ENCODE results near the gene RASD2. TPM values are rescaled to one million over a fixed set of nuclear protein-coding genes. Genes with fewer than 3 reads are reported as not detected.
"Not testable (repeated sequence)": the region's sequence is repeated elsewhere in the genome, so short reads cannot be mapped to it uniquely, and the experiment has no call there.

RASD2 gene, protein sequence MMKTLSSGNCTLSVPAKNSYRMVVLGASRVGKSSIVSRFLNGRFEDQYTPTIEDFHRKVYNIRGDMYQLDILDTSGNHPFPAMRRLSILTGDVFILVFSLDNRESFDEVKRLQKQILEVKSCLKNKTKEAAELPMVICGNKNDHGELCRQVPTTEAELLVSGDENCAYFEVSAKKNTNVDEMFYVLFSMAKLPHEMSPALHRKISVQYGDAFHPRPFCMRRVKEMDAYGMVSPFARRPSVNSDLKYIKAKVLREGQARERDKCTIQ
- total RNA-seq = 0.52 TPM

GRCh38 chr22:35540595-35541253 is at the start of gene RASD2:
TSS of gene RASD2 (plus strand) at chr22:35540831. CDS start at chr22:35546810, 5,979 bp downstream.
- peaks cover 18% of the 10 kb centered on the region for H3K4me1 ChIP-seq (ENCODE audit: insufficient read depth, low read length)
- H3K9me3 ChIP-seq (ENCODE audit: low read depth, low read length) = no peaks in the 10 kb centered on the region
- H3K4me3 ChIP-seq (ENCODE audit: low read length) = peak within 1 kb of the TSS; percentile 20

GRCh38 chr22:35491061-35491907 is 49.3 kb upstream of the RASD2 start:
- not testable (repeated sequence) for H3K9me3 ChIP-seq (ENCODE audit: low read depth, low read length); H3K4me3 ChIP-seq (ENCODE audit: low read length); H3K4me1 ChIP-seq (ENCODE audit: insufficient read depth, low read length); H3K27me3 ChIP-seq (ENCODE audit: insufficient read depth, low read length)

More at GRCh38 chr22:35540595-35541253, at the start of gene RASD2:
- peaks cover 27% of the 10 kb centered on the region for H3K27me3 ChIP-seq (ENCODE audit: insufficient read depth, low read length)

GRCh38 chr22:35491908-35492380 is 48.7 kb upstream of the RASD2 start:
- Histone ChIP-seq H3K27me3 (ENCODE audit: insufficient read depth, low read length) (no peaks in the 10 kb centered on the region), H3K9me3 (ENCODE audit: low read depth, low read length) (no peaks in the 10 kb centered on the region), H3K4me1 (ENCODE audit: insufficient read depth, low read length) (no peaks in the 10 kb centered on the region), H3K4me3 (ENCODE audit: low read length) (no peak overlapping the region)

- no peak overlapping the region for H3K4me3 ChIP-seq (ENCODE audit: low read length)
- no peaks in the 10 kb centered on the region for H3K9me3 ChIP-seq (ENCODE audit: low read depth, low read length)
- H3K4me1 ChIP-seq (ENCODE audit: insufficient read depth, low read length) = no peaks in the 10 kb centered on the region
- H3K27me3 ChIP-seq (ENCODE audit: insufficient read depth, low read length) = no peaks in the 10 kb centered on the region
Measured at GRCh38 chr22:35493074-35493473, 47.6 kb upstream of the RASD2 start.

DNA sequence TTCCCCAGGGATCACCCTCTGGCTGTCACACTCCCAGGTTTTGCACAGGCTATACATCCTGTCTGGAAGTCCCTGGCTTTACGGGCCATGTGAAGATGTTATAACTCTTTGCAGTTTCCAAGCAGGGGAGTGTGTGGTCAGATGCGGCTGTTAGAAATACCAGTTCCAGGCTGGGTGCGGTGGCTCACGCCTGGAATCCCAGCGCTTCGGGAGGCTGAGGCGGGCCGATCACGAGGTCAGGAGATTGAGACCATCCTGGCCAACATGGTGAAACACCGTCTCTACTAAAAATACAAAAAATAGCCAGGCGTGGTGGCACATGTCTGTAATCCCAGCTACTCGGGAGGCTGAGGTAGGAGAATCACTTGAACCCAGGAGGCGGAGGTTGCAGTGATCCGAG is 44.9 kb upstream of the RASD2 start:
- H3K9me3 ChIP-seq (ENCODE audit: low read depth, low read length); H3K4me3 ChIP-seq (ENCODE audit: low read length); H3K4me1 ChIP-seq (ENCODE audit: insufficient read depth, low read length); H3K27me3 ChIP-seq (ENCODE audit: insufficient read depth, low read length): not testable (repeated sequence)

DNA sequence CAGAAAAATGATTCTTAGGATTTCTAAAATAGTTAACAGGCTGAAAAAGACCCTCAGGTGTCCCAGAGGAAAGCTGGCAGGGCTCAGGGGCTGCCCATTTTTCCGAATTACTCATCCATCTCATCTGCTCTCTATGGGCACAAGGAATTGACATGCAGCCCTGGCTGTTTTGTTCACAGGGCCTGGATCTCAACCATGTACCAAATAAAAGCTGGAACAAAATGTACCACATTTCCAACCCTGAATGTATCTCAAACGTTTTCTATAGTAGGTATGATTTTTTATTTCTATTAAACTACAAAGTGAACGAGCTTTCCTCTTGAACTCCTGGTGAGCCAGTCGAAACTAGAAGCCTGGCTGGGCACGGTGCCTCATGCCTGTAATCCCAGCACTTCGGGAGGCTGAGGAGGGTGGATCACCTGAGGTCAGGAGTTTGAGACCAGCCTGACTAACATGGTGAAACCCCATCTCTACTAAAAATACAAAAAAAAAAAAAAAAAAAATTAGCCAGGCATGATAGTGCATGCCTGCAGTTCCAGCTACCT is 43.8 kb upstream of the RASD2 start:
- Histone ChIP-seq H3K9me3 (ENCODE audit: low read depth, low read length) (no peaks in the 10 kb centered on the region), H3K4me1 (ENCODE audit: insufficient read depth, low read length) (no peaks in the 10 kb centered on the region), H3K4me3 (ENCODE audit: low read length) (no peak overlapping the region), H3K27me3 (ENCODE audit: insufficient read depth, low read length) (no peaks in the 10 kb centered on the region)

GRCh38 chr22:35498026-35498800 is 42.4 kb upstream of the RASD2 start:
- Histone ChIP-seq H3K4me1 (ENCODE audit: insufficient read depth, low read length) (no peaks in the 10 kb centered on the region), H3K9me3 (ENCODE audit: low read depth, low read length) (no peaks in the 10 kb centered on the region), H3K27me3 (ENCODE audit: insufficient read depth, low read length) (peaks cover under 1% of the 10 kb centered on the region), H3K4me3 (ENCODE audit: low read length) (no peak overlapping the region)

GRCh38 chr22:35502836-35503235 is 37.8 kb upstream of the RASD2 start:
- Histone ChIP-seq H3K4me1 (ENCODE audit: insufficient read depth, low read length) (no peaks in the 10 kb centered on the region), H3K9me3 (ENCODE audit: low read depth, low read length) (no peaks in the 10 kb centered on the region), H3K4me3 (ENCODE audit: low read length) (no peak overlapping the region), H3K27me3 (ENCODE audit: insufficient read depth, low read length) (peaks cover 3% of the 10 kb centered on the region)

GRCh38 chr22:35505399-35506258 is 35.0 kb upstream of the RASD2 start:
- Histone ChIP-seq H3K27me3 (ENCODE audit: insufficient read depth, low read length) (peaks cover 3% of the 10 kb centered on the region), H3K4me3 (ENCODE audit: low read length) (no peak overlapping the region), H3K4me1 (ENCODE audit: insufficient read depth, low read length) (no peaks in the 10 kb centered on the region), H3K9me3 (ENCODE audit: low read depth, low read length) (no peaks in the 10 kb centered on the region)

GRCh38 chr22:35506259-35506570 is 34.4 kb upstream of the RASD2 start:
- H3K4me1 ChIP-seq (ENCODE audit: insufficient read depth, low read length) = no peaks in the 10 kb centered on the region
- H3K4me3 ChIP-seq (ENCODE audit: low read length) = no peak overlapping the region

DNA sequence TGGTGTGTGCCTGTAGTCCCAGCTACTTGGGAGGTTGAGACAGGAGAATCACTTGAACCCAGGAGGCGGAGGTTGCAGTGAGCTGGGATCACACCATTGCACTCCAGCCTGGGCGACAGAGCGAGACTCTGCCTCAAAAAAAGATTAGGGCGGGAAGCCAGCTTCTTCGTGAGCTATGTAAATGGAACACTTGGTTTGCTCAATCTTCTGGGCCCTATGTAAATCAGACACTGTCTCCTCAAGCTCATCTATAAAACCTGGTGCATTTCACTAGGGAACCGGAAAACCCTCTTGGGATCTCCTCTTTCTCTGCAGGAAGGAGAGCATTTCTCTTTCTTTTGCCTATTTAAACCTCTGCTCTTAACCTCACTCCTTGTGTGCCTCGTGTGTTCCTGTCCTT is 32.8 kb upstream of the RASD2 start:
- not testable (repeated sequence) for H3K27me3 ChIP-seq (ENCODE audit: insufficient read depth, low read length); H3K4me3 ChIP-seq (ENCODE audit: low read length); H3K9me3 ChIP-seq (ENCODE audit: low read depth, low read length); H3K4me1 ChIP-seq (ENCODE audit: insufficient read depth, low read length)

More at GRCh38 chr22:35506259-35506570, 34.4 kb upstream of the RASD2 start:
- Histone ChIP-seq H3K9me3 (ENCODE audit: low read depth, low read length) (no peaks in the 10 kb centered on the region), H3K27me3 (ENCODE audit: insufficient read depth, low read length) (peaks cover 3% of the 10 kb centered on the region)

- Histone ChIP-seq H3K4me3 (ENCODE audit: low read length) (no peak overlapping the region), H3K27me3 (ENCODE audit: insufficient read depth, low read length) (no peaks in the 10 kb centered on the region), H3K4me1 (ENCODE audit: insufficient read depth, low read length) (no peaks in the 10 kb centered on the region), H3K9me3 (ENCODE audit: low read depth, low read length) (no peaks in the 10 kb centered on the region)
Measured at GRCh38 chr22:35509451-35509850, 31.2 kb upstream of the RASD2 start.

GRCh38 chr22:35509960-35510359 is 30.7 kb upstream of the RASD2 start:
- no peak overlapping the region for H3K4me3 ChIP-seq (ENCODE audit: low read length)
- H3K4me1 ChIP-seq (ENCODE audit: insufficient read depth, low read length) = no peaks in the 10 kb centered on the region

DNA sequence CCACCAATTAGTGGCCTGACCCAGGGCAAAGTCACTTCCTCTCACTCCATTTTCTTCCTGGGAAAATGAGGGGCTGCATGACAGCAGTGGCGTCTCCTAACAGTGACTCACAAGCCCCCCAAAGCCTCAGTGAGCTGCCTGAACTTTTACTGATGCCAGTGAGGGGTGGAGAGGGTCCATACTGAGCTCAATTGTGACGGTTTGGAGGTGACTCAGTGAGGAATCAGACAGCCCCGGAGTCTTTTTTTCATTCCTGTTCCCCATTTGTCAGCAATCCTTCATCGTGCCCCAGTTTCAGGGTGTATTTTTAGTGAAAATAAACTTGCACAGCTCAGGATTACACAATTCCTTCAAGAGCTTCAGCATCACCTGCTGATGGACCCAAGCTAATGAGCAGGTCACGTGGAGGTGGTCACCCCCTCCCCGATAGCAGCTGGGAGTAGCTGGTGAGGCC is 30.1 kb upstream of the RASD2 start:
- Histone ChIP-seq H3K4me3 (ENCODE audit: low read length) (no peak overlapping the region), H3K4me1 (ENCODE audit: insufficient read depth, low read length) (no peaks in the 10 kb centered on the region), H3K27me3 (ENCODE audit: insufficient read depth, low read length) (no peaks in the 10 kb centered on the region), H3K9me3 (ENCODE audit: low read depth, low read length) (no peaks in the 10 kb centered on the region)

More at GRCh38 chr22:35509960-35510359, 30.7 kb upstream of the RASD2 start:
- Histone ChIP-seq H3K27me3 (ENCODE audit: insufficient read depth, low read length) (no peaks in the 10 kb centered on the region), H3K9me3 (ENCODE audit: low read depth, low read length) (no peaks in the 10 kb centered on the region)
